Placental pericyte (primary cell): ENCODE measurements around the gene TEX19. TPM values are rescaled to one million over a fixed set of nuclear protein-coding genes. Genes with fewer than 3 reads are reported as not detected.

Source experiments
- total RNA-seq: library from RNA; depleted of rRNA; stranded (reverse); fragments of >200 nt; gene quantifications from 2 replicates; pipeline ENCODE4 v1.2.3, GENCODE V29; 2012

The TEX19 gene
- not detected in 2 replicates for total RNA-seq

GRCh38 chr17:82358465-82359350 lies at the start of gene TEX19:
TSS of gene TEX19 (plus strand) at chr17:82359247. CDS start at chr17:82362151, 2,904 bp downstream.

GRCh38 chr17:82317394-82318168 lies 41.5 kb upstream of the TEX19 start, which contains the start of gene CD7:
TSS of gene CD7 (minus strand) at chr17:82317608. CDS start at chr17:82317495, 113 bp downstream.

GRCh38 chr17:82333279-82334171 lies 25.5 kb upstream of the TEX19 start, which contains the start of gene SECTM1:
TSS of gene SECTM1 (minus strand) at chr17:82333766. CDS start at chr17:82327240, 6,526 bp downstream.

GRCh38 chr17:82371333-82372248 lies 12.5 kb downstream of the TEX19 start, which contains the start of gene UTS2R:
TSS of gene UTS2R (plus strand) at chr17:82371765. CDS start at chr17:82374325, 2,560 bp downstream.

Other genes starting within 250 kb of the TEX19 start
- 24.5 and 28.9 TPM in 2 replicates for gene CCDC57, start 146.4 kb upstream of the TEX19 start, total RNA-seq
- gene SLC16A3, start 130.2 kb upstream of the TEX19 start, total RNA-seq, result 347 and 438 TPM in 2 replicates
- gene CSNK1D, start 85.5 kb upstream of the TEX19 start, total RNA-seq, result 58.4 and 58.6 TPM in 2 replicates
- 0.66 TPM in 1 of 2 replicates, not detected in the other for gene CD7, start 41.6 kb upstream of the TEX19 start, total RNA-seq
- 15.2 and 36.3 TPM in 2 replicates for gene SECTM1, start 25.5 kb upstream of the TEX19 start, total RNA-seq
- gene UTS2R, start 12.5 kb downstream of the TEX19 start, total RNA-seq, result not detected in 2 replicates
- 6.0 and 12.0 TPM in 2 replicates for gene HEXD, start 59.1 kb downstream of the TEX19 start, total RNA-seq
- 32.8 and 38.9 TPM in 2 replicates for gene OGFOD3, start 59.3 kb downstream of the TEX19 start, total RNA-seq
- gene CYBC1, start 91.5 kb downstream of the TEX19 start, total RNA-seq, result 60.4 and 66.7 TPM in 2 replicates
- 37.2 and 45.1 TPM in 2 replicates for gene NARF, start 99.5 kb downstream of the TEX19 start, total RNA-seq
- 44.6 and 48.0 TPM in 2 replicates for gene FOXK2, start 160.5 kb downstream of the TEX19 start, total RNA-seq